ENCODE results near the gene ANKRD22. TPM values are rescaled to one million over a fixed set of nuclear protein-coding genes. Genes with fewer than 3 reads are reported as not detected.

Gene ANKRD22
- polyA plus RNA-seq, 1 of the 3 experiments (the other 2 are of a cell fraction), result 0.15 TPM

GRCh38 chr10:88820748-88821401, 30.8 kb downstream of the ANKRD22 start:
- H3K9me2 ChIP-seq, result no peaks in the 10 kb centered on the region
- H3K27me3 ChIP-seq (ENCODE audit: insufficient read depth), result no peaks in the 10 kb centered on the region
- no peaks in the 10 kb centered on the region for H3F3A ChIP-seq (replicated peaks; ENCODE audit: insufficient read depth)
- H3K36me3 ChIP-seq (replicated peaks in 1 of 2; ENCODE audit: control insufficient read depth in 1 of 2, insufficient read depth in 2 of 2, low read length in 1 of 2), result no peaks in the 10 kb centered on the region
- H3K9ac ChIP-seq, result no peak overlapping the region
- no peak for DNase-seq
- CTCF ChIA-PET, result interaction anchor here (1.0 to 4.8 kb wide), 4 partner anchors 10 to 113 kb away, joined by 3 to 41 read pairs (median 20); partner anchors contain the start of gene LIPM
- no peak overlapping the region for H3K4me2 ChIP-seq
- H3K27ac ChIP-seq (ENCODE audit: low read depth in 2 of 2, low read length in 1 of 2), result peak overlapping the region in 1 of 2 experiments; percentile 30; a peak in 1 of 4 replicates
- H3K9me3 ChIP-seq, result no peaks in the 10 kb centered on the region
- no peaks in the 10 kb centered on the region for H4K20me1 ChIP-seq (ENCODE audit: insufficient read depth)
- POLR2A ChIA-PET, result no interaction called here
- peak overlapping the region; percentile 26; the same call in 1 of the 2 replicates for H2AFZ ChIP-seq (ENCODE audit: low read depth)
- H3K4me3 ChIP-seq (ENCODE audit: low read depth in 2 of 2, low read length in 1 of 2), result no peak overlapping the region
- H3K79me2 ChIP-seq (ENCODE audit: insufficient read depth), result no peaks in the 10 kb centered on the region
- TF ChIP-seq RFX5 (IDR thresholded peaks at IDR 0.05; ENCODE audit: low read length), result no peak
- TF ChIP-seq, protein P1, sequence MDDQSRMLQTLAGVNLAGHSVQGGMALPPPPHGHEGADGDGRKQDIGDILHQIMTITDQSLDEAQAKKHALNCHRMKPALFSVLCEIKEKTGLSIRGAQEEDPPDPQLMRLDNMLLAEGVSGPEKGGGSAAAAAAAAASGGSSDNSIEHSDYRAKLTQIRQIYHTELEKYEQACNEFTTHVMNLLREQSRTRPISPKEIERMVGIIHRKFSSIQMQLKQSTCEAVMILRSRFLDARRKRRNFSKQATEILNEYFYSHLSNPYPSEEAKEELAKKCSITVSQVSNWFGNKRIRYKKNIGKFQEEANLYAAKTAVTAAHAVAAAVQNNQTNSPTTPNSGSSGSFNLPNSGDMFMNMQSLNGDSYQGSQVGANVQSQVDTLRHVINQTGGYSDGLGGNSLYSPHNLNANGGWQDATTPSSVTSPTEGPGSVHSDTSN (IDR thresholded peaks at IDR 0.05), result peak; percentile 9; the same call in 1 of the 2 replicates
- no peak for TF ChIP-seq EZH2phosphoT487 (IDR thresholded peaks at IDR 0.05; ENCODE audit: borderline replicate concordance, low read depth)
- H3K4me1 ChIP-seq (ENCODE audit: control insufficient read depth in 1 of 2, insufficient read depth in 2 of 2, low read depth in 1 of 2, low read length in 1 of 2), result peaks cover 0 to 7% of the 10 kb centered on the region in 2 experiments; a peak in 1 of 4 replicates

- no peak overlapping the region for H2AFZ ChIP-seq (ENCODE audit: low read depth)
- peaks cover 2 to 7% of the 10 kb centered on the region in 2 experiments; a peak in 2 of 4 replicates for H3K4me1 ChIP-seq (ENCODE audit: control insufficient read depth in 1 of 2, insufficient read depth in 2 of 2, low read depth in 1 of 2, low read length in 1 of 2)
- H3K36me3 ChIP-seq (replicated peaks in 1 of 2; ENCODE audit: control insufficient read depth in 1 of 2, insufficient read depth in 2 of 2, low read length in 1 of 2), result no peaks in the 10 kb centered on the region
- POLR2A ChIA-PET, result no interaction called here
- CTCF ChIA-PET, result interaction anchor here (1.3 to 1.7 kb wide), 2 partner anchors 16 to 132 kb away, joined by 5 to 7 read pairs; no protein-coding TSS in a partner anchor
- no peaks in the 10 kb centered on the region for H3F3A ChIP-seq (replicated peaks; ENCODE audit: insufficient read depth)
- no peaks in the 10 kb centered on the region for H3K9me2 ChIP-seq
- no peak overlapping the region for H3K27ac ChIP-seq (ENCODE audit: low read depth in 2 of 2, low read length in 1 of 2)
- no peaks in the 10 kb centered on the region for H3K27me3 ChIP-seq (ENCODE audit: insufficient read depth)
- no peak overlapping the region for H3K9ac ChIP-seq
- no peak overlapping the region for H3K4me3 ChIP-seq (ENCODE audit: low read depth in 2 of 2, low read length in 1 of 2)
- DNase-seq, result no peak
- H3K9me3 ChIP-seq, result no peaks in the 10 kb centered on the region
- WGBS (ENCODE audit: low lambda C conversion rate), result 92% methylated on average over 3 of the region's 3 CpGs
- TF ChIP-seq REST (IDR thresholded peaks at IDR 0.05; ENCODE audit: low read depth, low read length) (no peak), SIN3A (IDR thresholded peaks at IDR 0.05; ENCODE audit: borderline replicate concordance, low read depth, low read length) (no peak), RFX5 (IDR thresholded peaks at IDR 0.05; ENCODE audit: low read length) (no peak), IRF3 (IDR thresholded peaks at IDR 0.05; ENCODE audit: low read depth, low read length) (no peak), CTCF (IDR thresholded peaks at IDR 0.05) (no peak), POLR2AphosphoS5 (IDR thresholded peaks at IDR 0.05; ENCODE audit: low read depth, low read length) (no peak)
- no peak overlapping the region for H3K4me2 ChIP-seq
- no peaks in the 10 kb centered on the region for H4K20me1 ChIP-seq (ENCODE audit: insufficient read depth)
- no peaks in the 10 kb centered on the region for H3K79me2 ChIP-seq (ENCODE audit: insufficient read depth)
Measured at GRCh38 chr10:88819290-88819689, 32.4 kb downstream of the ANKRD22 start.

Measured in SK-N-SH (cell line).